Endothelial cell of umbilical vein (primary cell): ENCODE measurements around the gene PRAC2. TPM values are rescaled to one million over a fixed set of nuclear protein-coding genes. Genes with fewer than 3 reads are reported as not detected.

Experiments used
- Bru-seq: library from RNA; stranded (reverse); fragments of 400-500 nt; gene quantifications from one replicate; lab custom pipeline; 2021; lab: Mats Ljungman, UMichigan
- BruChase-seq, 2 experiments: library from RNA; stranded (reverse); fragments of 400-500 nt; gene quantifications; one replicate each; lab custom pipeline; 2021; lab: Mats Ljungman, UMichigan
- BruUV-seq: library from RNA; stranded (reverse); fragments of 400-500 nt; replicated peaks from 2 replicates; lab custom pipeline; 2021; lab: Mats Ljungman, UMichigan
- CTCF ChIA-PET: fragments of 300-600, 350-600 bp; sonication (Branson Sonifier 250); formaldehyde crosslinking; loops from one replicate; lab custom pipeline; 2021; ENCODE audit warnings: antibody characterized with exemption, inconsistent platforms; lab: Charles Lee
- POLR2A ChIA-PET: fragments of 300-600, 350-600 bp; sonication (Branson Sonifier 250); formaldehyde crosslinking; loops from one replicate; lab custom pipeline; 2021; ENCODE audit warnings: antibody characterized with exemption, inconsistent platforms; lab: Charles Lee
- DNase-seq: peaks from one replicate; pipeline ENCODE4 v3.0.0-alpha.2; 2011; ENCODE audit warnings: low read depth, low spot score
- FAIRE-seq: peaks from 2 replicates; lab custom pipeline; 2011; peaks lifted over from hg19 to GRCh38; lab: Jason Lieb, UNC
- H2AFZ ChIP-seq: 2 replicates; pipeline ENCODE4 v1.6.0; 2012; ENCODE audit warnings: low read depth, low read length, control low read depth, inconsistent platforms
- H3K27ac ChIP-seq: 2 replicates; pipeline ENCODE4 v1.5.1; 2011; ENCODE audit warnings: low read depth, mild to moderate bottlenecking, control low read depth, low read length, moderate library complexity; ENCODE audit not compliant: insufficient read depth
- H3K27me3 ChIP-seq, 2 experiments: 2 replicates each; pipeline versions ENCODE4 v1.6.0 to v1.6.1; 2011; ENCODE audit warnings: low read length in 2 of 2, mixed read lengths in 1 of 2; ENCODE audit not compliant: control insufficient read depth in 2 of 2, insufficient read depth in 2 of 2
- H3K36me3 ChIP-seq, 2 experiments: 2 replicates in 1 of 2; 3 replicates in 1 of 2; pipeline ENCODE4 v1.5.1; 2011; ENCODE audit warnings: low read length in 2 of 2, mild to moderate bottlenecking in 1 of 2, moderate library complexity in 1 of 2; ENCODE audit not compliant: control insufficient read depth in 2 of 2, insufficient read depth in 2 of 2; ENCODE audit errors: extremely low read depth in 1 of 2
- H3K4me1 ChIP-seq: 3 replicates; pipeline ENCODE4 v1.5.1; 2011; ENCODE audit warnings: mild to moderate bottlenecking, low read length; ENCODE audit not compliant: control insufficient read depth, insufficient read depth; ENCODE audit errors: extremely low read depth
- H3K4me2 ChIP-seq: 2 replicates; pipeline ENCODE4 v1.6.1; 2011; ENCODE audit warnings: low read length, control low read depth, mixed read lengths; ENCODE audit not compliant: insufficient read depth
- H3K4me3 ChIP-seq, 3 experiments: fragments of 200-600 bp in 1 of 3; sonication (generic), shearing (Covaris generic) in 1 of 3; replicated peaks in 1 of 3; 2 replicates each; pipeline ENCODE4 v1.5.1; 2011 to 2016; ENCODE audit warnings: control low read depth in 3 of 3, low read length in 3 of 3, mild to moderate bottlenecking in 2 of 3, inconsistent platforms in 1 of 3, low read depth in 1 of 3, moderate library complexity in 1 of 3; ENCODE audit not compliant: insufficient read depth in 1 of 3
- H3K79me2 ChIP-seq: 2 replicates; pipeline ENCODE4 v1.6.0; 2012; ENCODE audit warnings: low read length, inconsistent platforms; ENCODE audit not compliant: control insufficient read depth, insufficient read depth
- H3K9ac ChIP-seq: replicated peaks from 2 replicates; pipeline ENCODE3; 2011; ENCODE audit warnings: low read length, control low read depth; ENCODE audit not compliant: insufficient read depth; ENCODE audit errors: extremely low read depth
- H3K9me1 ChIP-seq: replicated peaks from 3 replicates; pipeline ENCODE4 v1.6.0; 2011; ENCODE audit warnings: mild to moderate bottlenecking, low read length; ENCODE audit not compliant: control insufficient read depth, insufficient read depth; ENCODE audit errors: extremely low read depth
- H3K9me3 ChIP-seq: replicated peaks from 2 replicates; pipeline ENCODE4 v1.5.1; 2012; ENCODE audit warnings: low read length, inconsistent platforms; ENCODE audit not compliant: control insufficient read depth, insufficient read depth
- H4K20me1 ChIP-seq: replicated peaks from 2 replicates; pipeline ENCODE3; 2011; ENCODE audit warnings: mild to moderate bottlenecking, low read length; ENCODE audit not compliant: control insufficient read depth, insufficient read depth; ENCODE audit errors: extremely low read depth
- EZH2 ChIP-seq: IDR thresholded peaks from 2 replicates; pipeline ENCODE4 v1.6.1; 2012; ENCODE audit warnings: borderline replicate concordance, low read depth, mild to moderate bottlenecking, moderate library complexity, low read length, inconsistent platforms; ENCODE audit not compliant: severe bottlenecking
- FOS ChIP-seq: IDR thresholded peaks from 2 replicates; pipeline ENCODE4 v1.6.1; 2011; ENCODE audit warnings: mild to moderate bottlenecking, low read length, moderate library complexity, borderline replicate concordance; ENCODE audit not compliant: insufficient read depth
- GATA2 ChIP-seq: IDR thresholded peaks from 2 replicates; pipeline ENCODE4 v1.7.0; 2011; ENCODE audit warnings: low read depth, mild to moderate bottlenecking, moderate library complexity, mixed read lengths, low read length; ENCODE audit not compliant: insufficient read length, insufficient read depth
- JUN ChIP-seq: IDR thresholded peaks from 2 replicates; pipeline ENCODE4 v1.6.1; 2011; ENCODE audit warnings: borderline replicate concordance, low read depth; ENCODE audit not compliant: insufficient read length, insufficient read depth
- MAX ChIP-seq: IDR thresholded peaks from 2 replicates; pipeline ENCODE4 v1.6.1; 2011; ENCODE audit not compliant: insufficient read depth, insufficient read length
- MYC ChIP-seq: IDR thresholded peaks from one replicate; pipeline ENCODE4 v1.6.1; 2011; ENCODE audit warnings: mild to moderate bottlenecking, low read depth, low read length
- POLR2A ChIP-seq: IDR thresholded peaks from 2 replicates; pipeline ENCODE4 v1.6.1; 2012; ENCODE audit warnings: low read depth, mild to moderate bottlenecking, control low read depth, low read length
- POLR2AphosphoS5 ChIP-seq: IDR thresholded peaks from 2 replicates; pipeline ENCODE4 v1.6.1; 2012; ENCODE audit warnings: low read depth, mild to moderate bottlenecking, control low read depth, low read length, moderate library complexity; ENCODE audit not compliant: insufficient read depth
- dilution Hi-C: fragments of 300-500 bp; cut with MboI; formaldehyde crosslinking; loops from one replicate; pipeline ENCODE4 v1.15.0; 2019; ENCODE audit warnings: low sequenced_read_pairs; ENCODE audit not compliant: extremely low pct_ligation_motif_present
- intact Hi-C: fragments of 100-400 bp; cut with micrococcal nuclease; formaldehyde crosslinking; loops from one replicate; pipeline ENCODE4 v1.10.0; 2022
- long read RNA-seq: library from polyadenylated mRNA; stranded (forward); transcript quantifications from one replicate; pipeline ENCODE4 v2.0.0, GENCODE V29; 2021
- polyA minus RNA-seq, 3 experiments: library from RNA; depleted of rRNA, polyadenylated mRNA; stranded (reverse); fragments of >200 nt; gene quantifications; 1 replicate in 1 of 3; 2 replicates in 2 of 3; pipeline ENCODE4 v1.2.3, GENCODE V29; 2011
- polyA plus RNA-seq, 4 experiments: library from polyadenylated mRNA; depleted of rRNA in 3 of 4; stranded (reverse) in 3 of 4; unstranded in 1 of 4; fragments of >200 nt; gene quantifications; 2 replicates each; pipeline versions ENCODE4 v1.2.1 to v1.2.3, GENCODE V29; 2011 to 2012; ENCODE audit warnings: missing spikeins in 1 of 4
- total RNA-seq: library from RNA; stranded (reverse); gene quantifications from 2 replicates; pipeline ENCODE4 v1.2.3, GENCODE V29; 2021
- TF ChIP-seq, protein P1 (sequence below), 2 donors: IDR thresholded peaks; 1 replicate in 1 of 2; 2 replicates in 1 of 2; pipeline ENCODE4 v1.5.1; 2011; ENCODE audit warnings: low read length in 2 of 2, mild to moderate bottlenecking in 2 of 2, moderate library complexity in 2 of 2, control low read depth in 1 of 2, inconsistent platforms in 1 of 2, low read depth in 1 of 2; ENCODE audit not compliant: insufficient read depth in 1 of 2; ENCODE audit errors: extremely low read depth in 1 of 2

PRAC2 gene
- total RNA-seq, result not detected in 2 replicates
- polyA plus RNA-seq, result not detected in 2 replicates
- not detected in 2 replicates for polyA plus RNA-seq (2011; cell fraction: cytosol; rRNA removed)
- polyA plus RNA-seq (2011; cell fraction: nucleus; rRNA removed), result not detected in 2 replicates
- not detected in 2 replicates for polyA plus RNA-seq (2012)
- polyA minus RNA-seq, result not detected in 2 replicates
- not detected for polyA minus RNA-seq (2011; cell fraction: cytosol; rRNA and poly(A)+ RNA removed)
- not detected in 2 replicates for polyA minus RNA-seq (2011; cell fraction: nucleus; rRNA and poly(A)+ RNA removed)
- not detected for Bru-seq, nascent RNA
- not detected for BruChase-seq, experiment 1, labeled RNA remaining after a 6-hour chase
- BruChase-seq, experiment 2, labeled RNA remaining after a 2-hour chase, result not detected
- long read RNA-seq, result 0 reads

GRCh38 chr17:48722915-48723422, at the start of gene PRAC2:
PRAC2 (plus strand) TSS chr17:48723185; CDS start chr17:48724411, 1,226 bp downstream.
- H3K27ac ChIP-seq, result no peak within 1 kb of the TSS
- peaks cover 95 to 99% of the 10 kb centered on the region in 2 experiments for H3K27me3 ChIP-seq
- no peaks in the 10 kb centered on the region for H3K9me1 ChIP-seq
- POLR2A ChIA-PET, result no interaction called here
- dilution Hi-C loops, result no loop called here
- BruUV-seq, result no TSS peak
- H3K9ac ChIP-seq, result no peak within 1 kb of the TSS
- TF ChIP-seq GATA2, result no peak
- TF ChIP-seq POLR2A, result no peak
- no peak for TF ChIP-seq POLR2AphosphoS5
- no peak for TF ChIP-seq EZH2
- no peak for TF ChIP-seq FOS
- no peak for TF ChIP-seq JUN
- no peak for TF ChIP-seq MYC
- TF ChIP-seq, protein P1, sequence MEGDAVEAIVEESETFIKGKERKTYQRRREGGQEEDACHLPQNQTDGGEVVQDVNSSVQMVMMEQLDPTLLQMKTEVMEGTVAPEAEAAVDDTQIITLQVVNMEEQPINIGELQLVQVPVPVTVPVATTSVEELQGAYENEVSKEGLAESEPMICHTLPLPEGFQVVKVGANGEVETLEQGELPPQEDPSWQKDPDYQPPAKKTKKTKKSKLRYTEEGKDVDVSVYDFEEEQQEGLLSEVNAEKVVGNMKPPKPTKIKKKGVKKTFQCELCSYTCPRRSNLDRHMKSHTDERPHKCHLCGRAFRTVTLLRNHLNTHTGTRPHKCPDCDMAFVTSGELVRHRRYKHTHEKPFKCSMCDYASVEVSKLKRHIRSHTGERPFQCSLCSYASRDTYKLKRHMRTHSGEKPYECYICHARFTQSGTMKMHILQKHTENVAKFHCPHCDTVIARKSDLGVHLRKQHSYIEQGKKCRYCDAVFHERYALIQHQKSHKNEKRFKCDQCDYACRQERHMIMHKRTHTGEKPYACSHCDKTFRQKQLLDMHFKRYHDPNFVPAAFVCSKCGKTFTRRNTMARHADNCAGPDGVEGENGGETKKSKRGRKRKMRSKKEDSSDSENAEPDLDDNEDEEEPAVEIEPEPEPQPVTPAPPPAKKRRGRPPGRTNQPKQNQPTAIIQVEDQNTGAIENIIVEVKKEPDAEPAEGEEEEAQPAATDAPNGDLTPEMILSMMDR (IDR thresholded peaks at IDR 0.05; ENCODE audit: extremely low read depth in 1 of 2, insufficient read depth in 1 of 2, low read depth in 1 of 2, low read length in 2 of 2), result no peak
- TF ChIP-seq MAX, result no peak
- CTCF ChIA-PET, result interaction anchor here (1.2 to 7.5 kb wide), 16 partner anchors 11 to 232 kb away, joined by 3 to 312 read pairs (median 17); no protein-coding TSS in a partner anchor
- H3K4me1 ChIP-seq, result peaks cover 8% of the 10 kb centered on the region
- DNase-seq (no peak), FAIRE-seq (no peak)
- intact Hi-C loops, result no loop called here
- H3K79me2 ChIP-seq, result no peaks in the 10 kb centered on the region
- no peak within 1 kb of the TSS for H2AFZ ChIP-seq
- no peaks in the 10 kb centered on the region for H4K20me1 ChIP-seq
- H3K4me2 ChIP-seq, result no peak within 1 kb of the TSS
- no peak within 1 kb of the TSS for H3K4me3 ChIP-seq
- H3K9me3 ChIP-seq, result no peaks in the 10 kb centered on the region
- H3K36me3 ChIP-seq, result no peaks in the 10 kb centered on the region
